Stimulated activated CD4-positive, alpha-beta T cell treated with anti-CD3 and anti-CD28 coated beads, Interleukin-12 subunit alpha, Interleukin-12 subunit beta, amount 100 ng/mL, for 48 hours (primary cell): ENCODE measurements around the gene AACS.
"Not testable (repeated sequence)": the region's sequence is repeated elsewhere in the genome, so short reads cannot be mapped to it uniquely, and the experiment has no call there.

Experiments
- DNase-seq, 3 donors: peaks; one replicate each; pipeline ENCODE4 v3.0.0-alpha.2; 2020; ENCODE audit warnings: low read depth in 2 of 3, low spot score in 1 of 3

AACS gene

GRCh38 chr12:125065021-125065918 lies at the start of gene AACS:
AACS (plus strand) TSS chr12:125065435; CDS start chr12:125065585, 150 bp downstream.
- peak; percentile 51 to 75 (median 63) for DNase-seq

GRCh38 chr12:125015680-125016310 lies 49.4 kb upstream of the AACS start:
- no peak for DNase-seq

- no peak for DNase-seq
Observed at GRCh38 chr12:125017801-125018200, 47.4 kb upstream of the AACS start.

- DNase-seq, result no peak
Observed at GRCh38 chr12:125018356-125018755, 46.9 kb upstream of the AACS start.

- no peak for DNase-seq
Observed at GRCh38 chr12:125021096-125021495, 44.1 kb upstream of the AACS start.

- no peak for DNase-seq
Observed at GRCh38 chr12:125021771-125022170, 43.5 kb upstream of the AACS start.

GRCh38 chr12:125023065-125023464 lies 42.2 kb upstream of the AACS start:
- DNase-seq, result no peak

- no peak for DNase-seq
Observed at GRCh38 chr12:125024949-125025563, 40.2 kb upstream of the AACS start.

- DNase-seq, result no peak
Observed at GRCh38 chr12:125025606-125026235, 39.5 kb upstream of the AACS start.

GRCh38 chr12:125028106-125028505 lies 37.1 kb upstream of the AACS start:
- DNase-seq, result no peak

- no peak for DNase-seq
Observed at GRCh38 chr12:125029761-125030358, 35.4 kb upstream of the AACS start.

GRCh38 chr12:125031471-125031870 lies 33.8 kb upstream of the AACS start:
- DNase-seq, result not testable (repeated sequence)

- DNase-seq, result no peak
Observed at GRCh38 chr12:125032466-125033152, 32.6 kb upstream of the AACS start.

GRCh38 chr12:125033288-125033687 lies 31.9 kb upstream of the AACS start:
- DNase-seq, result no peak

- no peak for DNase-seq
Observed at GRCh38 chr12:125038976-125039625, 26.1 kb upstream of the AACS start.

GRCh38 chr12:125049093-125049458 lies 16.2 kb upstream of the AACS start:
- no peak for DNase-seq

GRCh38 chr12:125050446-125050845 lies 14.8 kb upstream of the AACS start:
- DNase-seq, result no peak

- no peak for DNase-seq
Observed at GRCh38 chr12:125050868-125051267, 14.4 kb upstream of the AACS start.

GRCh38 chr12:125053821-125054220 lies 11.4 kb upstream of the AACS start:
- no peak for DNase-seq

- no peak for DNase-seq
Observed at GRCh38 chr12:125055591-125055990, 9.6 kb upstream of the AACS start.
